HFFc6 (cell line): ENCODE results near the gene SUGCT. TPM values are rescaled to one million over a fixed set of nuclear protein-coding genes. Genes with fewer than 3 reads are reported as not detected.

Source experiments
- DNase-seq: peaks from one replicate; pipeline ENCODE4 v3.0.0-alpha.2; 2018
- H3K27ac Mint-ChIP-seq: 2 replicates; pipeline ENCODE4 v1.8.0; 2020; ENCODE audit warnings: mild to moderate bottlenecking, mixed read lengths
- H3K27me3 Mint-ChIP-seq: 2 replicates; pipeline ENCODE4 v1.8.0; 2021; ENCODE audit warnings: mild to moderate bottlenecking, moderate library complexity, mixed read lengths; ENCODE audit not compliant: insufficient read depth
- H3K36me3 Mint-ChIP-seq: 2 replicates; pipeline ENCODE4 v1.8.0; 2021; ENCODE audit warnings: low read depth, mixed read lengths
- H3K4me1 Mint-ChIP-seq: 2 replicates; pipeline ENCODE4 v1.8.0; 2020; ENCODE audit warnings: low read depth, mixed read lengths
- H3K4me3 Mint-ChIP-seq: 2 replicates; pipeline ENCODE4 v1.8.0; 2020; ENCODE audit warnings: mild to moderate bottlenecking, moderate library complexity, mixed read lengths
- H3K9me3 Mint-ChIP-seq: 2 replicates; pipeline ENCODE4 v1.8.0; 2020; ENCODE audit warnings: mild to moderate bottlenecking, mixed read lengths
- CTCF ChIP-seq: fragments of 200-600 bp; sonication (generic); IDR thresholded peaks from 2 replicates; pipeline ENCODE4 v1.5.0; 2021; ENCODE audit warnings: antibody characterized with exemption, mild to moderate bottlenecking
- total RNA-seq, 6 experiments: library from RNA; stranded (reverse); fragmentation: NEBNext Ultra II Directional; extraction: Animal tissue kit (Norgen Biotek cat#: 25700); gene quantifications; 2 replicates in 1 of 6; 3 replicates in 5 of 6; pipeline ENCODE4 v1.2.3, GENCODE V29; 2021

Gene SUGCT
- total RNA-seq, 6 experiments from 2014 or later = 12.9 to 20.1 (median 17.1) TPM

GRCh38 chr7:40305229-40305628 lies 170.4 kb downstream of the SUGCT start:
- TF ChIP-seq CTCF = no peak
- Mint-ChIP-seq H3K27me3 (peaks cover 2% of the 10 kb centered on the region; the same call in 1 of the 2 replicates), H3K36me3 (no peaks in the 10 kb centered on the region), H3K27ac (no peak overlapping the region), H3K4me1 (peaks cover 60% of the 10 kb centered on the region), H3K9me3 (no peaks in the 10 kb centered on the region), H3K4me3 (no peak overlapping the region)
- DNase-seq = no peak

- Mint-ChIP-seq H3K27me3 (peaks cover 2% of the 10 kb centered on the region; the same call in 1 of the 2 replicates), H3K9me3 (no peaks in the 10 kb centered on the region), H3K4me1 (peaks cover 60% of the 10 kb centered on the region), H3K36me3 (no peaks in the 10 kb centered on the region), H3K27ac (no peak overlapping the region), H3K4me3 (no peak overlapping the region)
- DNase-seq = no peak
- TF ChIP-seq CTCF = no peak
These were observed 171.2 kb downstream of the SUGCT start for GRCh38 chr7:40306025-40306424.

- Mint-ChIP-seq H3K4me1 (peaks cover 59% of the 10 kb centered on the region), H3K27me3 (peaks cover 2% of the 10 kb centered on the region; the same call in 1 of the 2 replicates), H3K4me3 (no peak overlapping the region), H3K27ac (no peak overlapping the region), H3K9me3 (no peaks in the 10 kb centered on the region), H3K36me3 (no peaks in the 10 kb centered on the region)
- no peak for TF ChIP-seq CTCF
- peak; percentile 48 for DNase-seq
These were observed 171.8 kb downstream of the SUGCT start for GRCh38 chr7:40306596-40306995.

GRCh38 chr7:40310258-40310657 lies 175.5 kb downstream of the SUGCT start:
- H3K9me3 Mint-ChIP-seq = no peaks in the 10 kb centered on the region
- H3K36me3 Mint-ChIP-seq = no peaks in the 10 kb centered on the region
- no peak overlapping the region for H3K27ac Mint-ChIP-seq
- H3K27me3 Mint-ChIP-seq = peaks cover 2% of the 10 kb centered on the region; the same call in 1 of the 2 replicates
- peaks cover 49% of the 10 kb centered on the region for H3K4me1 Mint-ChIP-seq
- DNase-seq = no peak
- TF ChIP-seq CTCF = no peak
- no peak overlapping the region for H3K4me3 Mint-ChIP-seq

GRCh38 chr7:40311307-40311706 lies 176.5 kb downstream of the SUGCT start:
- DNase-seq = no peak
- no peak overlapping the region for H3K4me3 Mint-ChIP-seq
- H3K9me3 Mint-ChIP-seq = no peaks in the 10 kb centered on the region
- no peak overlapping the region for H3K27ac Mint-ChIP-seq
- peaks cover 2% of the 10 kb centered on the region; the same call in 1 of the 2 replicates for H3K27me3 Mint-ChIP-seq
- H3K4me1 Mint-ChIP-seq = peaks cover 46% of the 10 kb centered on the region
- no peaks in the 10 kb centered on the region for H3K36me3 Mint-ChIP-seq
- TF ChIP-seq CTCF = no peak

GRCh38 chr7:40315277-40315676 lies 180.5 kb downstream of the SUGCT start:
- Mint-ChIP-seq H3K27ac (no peak overlapping the region), H3K4me3 (no peak overlapping the region), H3K36me3 (no peaks in the 10 kb centered on the region), H3K27me3 (no peaks in the 10 kb centered on the region), H3K9me3 (no peaks in the 10 kb centered on the region), H3K4me1 (peaks cover 26% of the 10 kb centered on the region)
- TF ChIP-seq CTCF = no peak
- DNase-seq = no peak
